Fibroblast of mammary gland (primary cell): ENCODE data around the gene ADAM19.
"Not testable (repeated sequence)": the region's sequence is repeated elsewhere in the genome, so short reads cannot be mapped to it uniquely, and the experiment has no call there.

Experiments used
- DNase-seq: peaks from one replicate; pipeline ENCODE4 v3.0.0-alpha.2; 2010; ENCODE audit warnings: low read depth
- H3K4me3 ChIP-seq: 2 replicates; pipeline ENCODE4 v1.5.1; 2011; ENCODE audit warnings: low read depth, mild to moderate bottlenecking, low read length, moderate library complexity; ENCODE audit not compliant: control insufficient read depth
- TF ChIP-seq, protein P1 (sequence below): conservative IDR thresholded peaks from 2 replicates; pipeline ENCODE4 v1.5.1; 2011; ENCODE audit warnings: low read depth, low read length, inconsistent platforms; ENCODE audit not compliant: control insufficient read depth, insufficient read depth

ADAM19 gene

DNA sequence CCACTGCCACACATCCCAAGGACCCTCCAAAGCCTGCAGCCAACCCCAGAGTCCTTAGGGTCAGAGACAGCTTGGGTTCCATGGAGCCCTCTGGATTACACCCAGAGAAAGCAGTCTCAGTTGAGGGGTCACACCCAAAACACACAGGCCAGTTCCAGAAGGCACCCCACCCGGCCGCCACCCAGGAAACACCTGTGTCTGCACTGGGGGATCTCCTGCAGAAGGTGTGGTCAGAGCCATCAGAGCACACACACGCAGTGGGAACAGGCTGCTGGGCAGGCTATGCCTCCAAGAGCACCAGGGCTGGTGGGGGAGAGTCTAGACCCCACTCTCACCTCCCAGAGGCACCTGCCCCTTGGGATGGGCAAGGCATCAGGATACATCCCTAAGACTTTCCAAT is 88.2 kb downstream of the ADAM19 start:
- DNase-seq = no peak
- TF ChIP-seq, protein P1, sequence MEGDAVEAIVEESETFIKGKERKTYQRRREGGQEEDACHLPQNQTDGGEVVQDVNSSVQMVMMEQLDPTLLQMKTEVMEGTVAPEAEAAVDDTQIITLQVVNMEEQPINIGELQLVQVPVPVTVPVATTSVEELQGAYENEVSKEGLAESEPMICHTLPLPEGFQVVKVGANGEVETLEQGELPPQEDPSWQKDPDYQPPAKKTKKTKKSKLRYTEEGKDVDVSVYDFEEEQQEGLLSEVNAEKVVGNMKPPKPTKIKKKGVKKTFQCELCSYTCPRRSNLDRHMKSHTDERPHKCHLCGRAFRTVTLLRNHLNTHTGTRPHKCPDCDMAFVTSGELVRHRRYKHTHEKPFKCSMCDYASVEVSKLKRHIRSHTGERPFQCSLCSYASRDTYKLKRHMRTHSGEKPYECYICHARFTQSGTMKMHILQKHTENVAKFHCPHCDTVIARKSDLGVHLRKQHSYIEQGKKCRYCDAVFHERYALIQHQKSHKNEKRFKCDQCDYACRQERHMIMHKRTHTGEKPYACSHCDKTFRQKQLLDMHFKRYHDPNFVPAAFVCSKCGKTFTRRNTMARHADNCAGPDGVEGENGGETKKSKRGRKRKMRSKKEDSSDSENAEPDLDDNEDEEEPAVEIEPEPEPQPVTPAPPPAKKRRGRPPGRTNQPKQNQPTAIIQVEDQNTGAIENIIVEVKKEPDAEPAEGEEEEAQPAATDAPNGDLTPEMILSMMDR = no peak
- H3K4me3 ChIP-seq = no peak overlapping the region

DNA sequence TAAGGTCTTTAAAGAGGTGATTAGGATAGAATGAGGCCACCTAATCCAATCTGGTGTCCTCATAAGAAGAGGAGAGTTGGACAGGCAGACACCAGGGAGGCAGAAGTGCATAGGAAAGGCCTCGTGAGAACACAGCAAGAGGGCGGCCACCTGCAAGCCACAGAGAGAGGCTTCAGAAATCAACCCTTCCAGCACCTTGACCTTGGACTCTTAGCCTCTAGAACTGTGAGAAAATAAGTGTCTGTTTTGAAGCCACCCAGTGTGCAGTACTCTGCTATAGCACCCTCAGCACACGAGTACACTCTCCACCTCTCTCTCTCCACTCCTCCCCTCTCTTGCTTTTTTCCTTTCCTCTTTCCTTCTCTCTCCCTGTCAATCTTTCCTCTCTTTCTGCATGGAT is 88.7 kb downstream of the ADAM19 start:
- H3K4me3 ChIP-seq = no peak overlapping the region
- no peak for DNase-seq
- TF ChIP-seq, protein P1 = no peak

DNA sequence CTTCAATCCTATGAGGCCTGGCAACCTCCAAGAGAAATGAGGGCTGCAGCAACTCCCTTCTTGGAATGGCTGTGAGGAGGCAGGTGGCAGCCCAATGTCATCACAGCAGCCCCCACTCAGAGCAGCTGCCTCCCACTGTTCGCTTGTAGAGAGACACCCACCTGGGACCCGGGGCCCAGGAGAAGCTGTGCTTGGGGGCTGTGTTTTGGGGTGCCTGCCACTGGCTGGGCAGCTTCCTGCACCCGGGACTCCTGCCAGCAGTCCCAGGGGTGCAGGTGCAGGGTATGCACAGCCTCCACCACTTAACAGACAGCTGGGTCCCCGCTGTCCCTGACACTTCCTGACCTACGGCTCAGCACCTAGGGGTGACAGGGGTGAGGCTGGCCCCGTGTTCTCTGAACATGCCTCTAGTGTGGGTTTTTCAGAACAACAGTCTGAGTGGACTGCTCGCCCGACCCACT is 89.3 kb downstream of the ADAM19 start:
- TF ChIP-seq, protein P1 = no peak
- DNase-seq = no peak
- H3K4me3 ChIP-seq = no peak overlapping the region

DNA sequence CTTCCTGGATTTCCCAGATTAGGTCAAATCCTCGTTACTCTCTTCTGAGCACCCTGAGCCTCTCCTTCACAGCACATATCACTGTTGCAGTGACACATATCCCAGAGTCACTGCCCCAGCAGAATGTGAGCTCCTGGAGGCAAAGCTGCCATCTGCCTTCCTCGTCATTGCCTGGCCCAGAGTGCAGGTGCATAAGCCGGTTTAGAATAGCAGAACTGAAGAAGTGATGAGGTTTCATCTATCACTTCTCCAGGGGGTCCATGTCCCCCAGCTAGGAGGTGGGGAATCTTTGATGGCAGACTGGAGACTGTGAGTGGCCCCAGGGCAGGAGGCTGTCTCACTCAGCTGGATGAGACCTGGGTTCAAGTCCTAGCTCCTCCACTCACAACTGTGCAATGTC is 89.8 kb downstream of the ADAM19 start:
- TF ChIP-seq, protein P1 = no peak
- no peak for DNase-seq
- no peak overlapping the region for H3K4me3 ChIP-seq

DNA sequence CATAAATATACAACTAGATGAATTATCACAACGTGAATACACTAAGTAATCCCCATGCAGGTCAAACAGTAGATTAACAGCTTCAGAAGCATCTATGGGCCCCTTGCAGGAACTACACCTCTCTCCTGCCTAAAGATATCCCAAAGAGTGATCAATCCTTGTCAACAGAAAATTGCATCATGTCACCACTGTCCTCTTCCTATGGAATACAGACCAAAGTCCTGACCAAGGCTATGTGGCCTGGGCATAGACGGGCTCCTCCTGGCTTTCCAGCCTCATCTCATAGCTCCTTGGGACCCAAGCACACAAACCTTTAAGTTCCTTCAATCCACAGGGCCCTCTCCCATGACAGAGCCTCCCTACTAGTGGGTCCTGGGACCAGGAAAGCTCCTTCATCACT is 90.2 kb downstream of the ADAM19 start:
- no peak overlapping the region for H3K4me3 ChIP-seq
- no peak for DNase-seq
- TF ChIP-seq, protein P1 = no peak

DNA sequence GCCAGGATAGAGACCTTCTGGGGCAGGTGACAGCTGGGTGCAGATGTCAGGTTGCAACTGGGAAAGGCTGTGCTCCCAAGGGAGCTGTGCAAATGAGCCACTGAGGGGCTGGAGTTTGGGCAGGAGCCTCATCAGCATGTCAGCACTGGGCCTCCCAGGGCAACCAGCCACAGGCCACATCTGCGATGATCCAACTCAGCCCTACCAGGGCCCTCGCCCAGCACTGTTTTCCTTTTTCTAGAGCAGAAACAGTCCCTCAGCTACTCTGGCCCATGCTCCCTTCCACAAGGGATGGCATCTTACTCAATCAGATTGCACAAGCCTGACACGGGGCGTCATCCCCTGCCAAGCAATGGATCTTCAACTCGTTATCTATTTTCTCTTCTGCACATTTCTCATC is 90.8 kb downstream of the ADAM19 start:
- TF ChIP-seq, protein P1 = no peak
- peak; percentile 66 for DNase-seq
- H3K4me3 ChIP-seq = no peak overlapping the region

DNA sequence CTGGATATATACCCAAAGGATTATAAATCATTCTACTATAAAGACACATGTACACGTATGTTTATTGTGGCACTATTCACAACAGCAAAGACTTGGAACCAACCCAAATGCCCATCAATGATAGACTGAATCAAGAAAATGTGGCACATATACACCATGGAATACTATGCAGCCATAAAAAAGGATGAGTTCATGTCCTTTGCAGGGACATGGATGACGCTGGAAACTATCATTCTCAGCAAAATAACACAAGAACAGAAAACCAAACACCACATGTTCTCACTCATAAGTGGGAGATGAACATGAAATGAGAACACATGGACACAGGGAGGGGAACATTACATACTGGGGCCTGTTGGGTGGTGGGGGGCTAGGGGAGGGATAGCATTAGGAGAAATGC is 92.9 kb downstream of the ADAM19 start:
- not testable (repeated sequence) for DNase-seq, H3K4me3 ChIP-seq
